Glutamatergic neuron (in vitro differentiated cells): ENCODE data around the gene LHX6. TPM values are rescaled to one million over a fixed set of nuclear protein-coding genes. Genes with fewer than 3 reads are reported as not detected.

Source experiments
- DNase-seq: peaks from one replicate; pipeline ENCODE4 v3.0.0; 2022
- H3K27ac Mint-ChIP-seq: one replicate; pipeline ENCODE4 v1.8.0; 2020; ENCODE audit warnings: mild to moderate bottlenecking, mixed read lengths, inconsistent platforms; ENCODE audit not compliant: unreplicated experiment
- H3K27me3 Mint-ChIP-seq: one replicate; pipeline ENCODE4 v1.8.0; 2020; ENCODE audit warnings: mild to moderate bottlenecking, moderate library complexity, mixed read lengths, inconsistent platforms; ENCODE audit not compliant: unreplicated experiment
- H3K36me3 Mint-ChIP-seq: one replicate; pipeline ENCODE4 v1.8.0; 2020; ENCODE audit warnings: mild to moderate bottlenecking, mixed read lengths, inconsistent platforms; ENCODE audit not compliant: unreplicated experiment
- H3K4me1 Mint-ChIP-seq: one replicate; pipeline ENCODE4 v1.8.0; 2020; ENCODE audit warnings: mild to moderate bottlenecking, low read depth, mixed read lengths, inconsistent platforms; ENCODE audit not compliant: unreplicated experiment
- H3K4me3 Mint-ChIP-seq: one replicate; pipeline ENCODE4 v1.8.0; 2020; ENCODE audit warnings: mild to moderate bottlenecking, mixed read lengths, inconsistent platforms; ENCODE audit not compliant: unreplicated experiment
- H3K9me3 Mint-ChIP-seq: one replicate; pipeline ENCODE4 v1.8.0; 2020; ENCODE audit warnings: mild to moderate bottlenecking, moderate library complexity, mixed read lengths, inconsistent platforms; ENCODE audit not compliant: unreplicated experiment
- total RNA-seq: library from RNA; stranded (reverse); fragmentation: NEBNext Ultra II Directional; extraction: Animal tissue kit (Norgen Biotek cat#: 25700); gene quantifications from one replicate; pipeline ENCODE4 v1.2.1, GENCODE V29; 2021; ENCODE audit not compliant: unreplicated experiment
- TF ChIP-seq, protein P1 (sequence below): fragments of 200-600 bp; sonication (generic); IDR thresholded peaks from one replicate; pipeline ENCODE4 v1.5.0; 2021; ENCODE audit not compliant: partially characterized antibody, unreplicated experiment

Gene LHX6
- total RNA-seq, 1 donor from 2014 or later, result 2.8 TPM

DNA sequence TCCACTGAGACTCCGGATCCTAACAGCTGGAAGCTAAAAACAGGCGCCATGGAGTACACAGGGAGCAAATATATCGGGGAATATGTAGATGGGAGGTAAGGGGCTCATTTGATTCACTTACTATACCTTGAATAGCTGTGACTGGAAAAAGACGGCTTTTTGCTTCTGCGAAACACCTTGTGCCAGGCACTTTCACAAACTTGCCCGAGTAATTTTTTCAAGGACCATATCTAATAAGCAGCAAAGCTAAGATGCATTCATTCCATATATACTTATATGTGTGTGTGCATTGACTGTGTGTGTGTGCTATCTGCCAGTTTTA, 68.9 kb downstream of the LHX6 start:
- Mint-ChIP-seq H3K4me3 (peak overlapping the region; percentile 96), H3K27ac (no peak overlapping the region), H3K27me3 (peaks cover 6% of the 10 kb centered on the region), H3K4me1 (peaks cover 4% of the 10 kb centered on the region), H3K36me3 (no peaks in the 10 kb centered on the region), H3K9me3 (peaks cover 3% of the 10 kb centered on the region)
- no peak for DNase-seq
- TF ChIP-seq, protein P1, sequence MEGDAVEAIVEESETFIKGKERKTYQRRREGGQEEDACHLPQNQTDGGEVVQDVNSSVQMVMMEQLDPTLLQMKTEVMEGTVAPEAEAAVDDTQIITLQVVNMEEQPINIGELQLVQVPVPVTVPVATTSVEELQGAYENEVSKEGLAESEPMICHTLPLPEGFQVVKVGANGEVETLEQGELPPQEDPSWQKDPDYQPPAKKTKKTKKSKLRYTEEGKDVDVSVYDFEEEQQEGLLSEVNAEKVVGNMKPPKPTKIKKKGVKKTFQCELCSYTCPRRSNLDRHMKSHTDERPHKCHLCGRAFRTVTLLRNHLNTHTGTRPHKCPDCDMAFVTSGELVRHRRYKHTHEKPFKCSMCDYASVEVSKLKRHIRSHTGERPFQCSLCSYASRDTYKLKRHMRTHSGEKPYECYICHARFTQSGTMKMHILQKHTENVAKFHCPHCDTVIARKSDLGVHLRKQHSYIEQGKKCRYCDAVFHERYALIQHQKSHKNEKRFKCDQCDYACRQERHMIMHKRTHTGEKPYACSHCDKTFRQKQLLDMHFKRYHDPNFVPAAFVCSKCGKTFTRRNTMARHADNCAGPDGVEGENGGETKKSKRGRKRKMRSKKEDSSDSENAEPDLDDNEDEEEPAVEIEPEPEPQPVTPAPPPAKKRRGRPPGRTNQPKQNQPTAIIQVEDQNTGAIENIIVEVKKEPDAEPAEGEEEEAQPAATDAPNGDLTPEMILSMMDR, result no peak

DNA sequence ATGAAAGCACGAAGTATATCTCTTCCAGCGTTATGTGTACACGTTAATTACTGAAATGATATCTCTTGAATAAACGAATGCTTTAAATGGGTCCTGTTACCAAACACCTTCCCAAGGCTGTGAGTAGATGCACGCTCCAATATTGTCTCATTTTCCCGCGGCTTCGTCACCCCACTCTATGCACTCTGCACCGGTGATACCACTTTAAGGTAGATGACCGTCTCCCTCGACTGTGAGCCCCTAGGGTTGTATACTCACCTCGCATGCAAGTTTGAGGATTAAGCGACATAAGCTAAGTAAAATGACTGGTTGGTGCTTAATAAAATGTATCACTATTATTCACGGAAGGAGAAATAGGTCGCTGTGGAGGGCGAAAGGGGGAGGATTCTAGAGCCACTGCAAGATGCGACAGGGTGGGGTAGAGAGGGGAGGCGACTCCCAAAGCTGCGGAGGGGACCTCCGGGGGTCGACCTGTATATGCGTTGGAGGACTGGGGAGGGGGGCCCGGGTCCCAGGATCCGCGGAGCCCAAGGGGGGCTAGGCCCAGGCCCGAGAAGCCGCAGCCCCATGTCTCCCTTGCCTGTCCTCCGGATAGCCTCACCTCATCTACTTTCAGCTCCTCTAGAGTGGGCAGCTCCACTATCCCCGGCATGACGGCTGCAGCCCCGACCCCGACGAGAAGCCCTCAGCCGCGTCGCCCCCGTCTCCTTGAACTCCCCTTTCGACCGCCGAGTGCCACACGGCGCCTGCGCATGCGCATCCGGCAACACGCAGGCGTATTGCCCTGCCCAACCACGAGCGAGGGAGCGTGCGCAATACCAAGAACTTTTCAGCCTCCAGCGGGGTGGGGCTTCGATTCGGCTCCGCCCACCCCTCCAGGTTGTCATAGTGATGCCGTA, 69.5 kb downstream of the LHX6 start, which contains the start of the genes MORN5 and NDUFA8:
MORN5 (plus strand) TSS at position 883 of the 899 bp plus-strand sequence. CDS start 65 bp downstream, outside the sequence.
NDUFA8 (minus strand) TSS at position 754 of the 899 bp plus-strand sequence; CDS start at position 652, 102 bp downstream.
- TF ChIP-seq, protein P1, result no peak
- peaks cover 4% of the 10 kb centered on the region for H3K27me3 Mint-ChIP-seq
- peaks cover 4% of the 10 kb centered on the region for H3K4me1 Mint-ChIP-seq
- H3K36me3 Mint-ChIP-seq, result no peaks in the 10 kb centered on the region
- H3K27ac Mint-ChIP-seq, result peak within 1 kb of the TSS; percentile 73
- H3K9me3 Mint-ChIP-seq, result peaks cover 3% of the 10 kb centered on the region
- peak within 1 kb of the TSS; percentile 96 for H3K4me3 Mint-ChIP-seq
- DNase-seq, result peak; percentile 97

DNA sequence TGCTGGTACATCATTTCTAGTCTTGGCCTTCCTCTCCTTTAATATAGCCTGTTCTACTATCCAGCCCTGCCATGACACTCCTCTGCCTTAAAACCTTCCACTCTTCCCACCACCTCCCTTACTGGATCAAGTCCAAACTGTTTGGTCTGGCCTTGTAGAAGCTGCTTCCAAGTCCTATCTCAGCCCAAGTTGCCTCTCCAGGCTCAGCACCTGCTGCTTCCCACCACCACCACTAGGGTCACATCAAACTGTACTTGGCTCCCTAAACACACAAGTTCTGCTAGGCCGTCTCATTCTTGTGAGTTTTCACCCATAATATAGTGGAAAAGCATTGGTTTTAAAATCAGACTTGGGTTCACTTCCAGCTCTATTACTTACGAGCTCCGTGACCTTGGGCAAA, 70.6 kb downstream of the LHX6 start:
- peak; percentile 42 for DNase-seq
- Mint-ChIP-seq H3K36me3 (no peaks in the 10 kb centered on the region), H3K27ac (no peak overlapping the region), H3K4me1 (peaks cover 4% of the 10 kb centered on the region), H3K4me3 (peak overlapping the region; percentile 49), H3K9me3 (peaks cover 3% of the 10 kb centered on the region), H3K27me3 (peaks cover 3% of the 10 kb centered on the region)
- TF ChIP-seq, protein P1, result peak; percentile 65

DNA sequence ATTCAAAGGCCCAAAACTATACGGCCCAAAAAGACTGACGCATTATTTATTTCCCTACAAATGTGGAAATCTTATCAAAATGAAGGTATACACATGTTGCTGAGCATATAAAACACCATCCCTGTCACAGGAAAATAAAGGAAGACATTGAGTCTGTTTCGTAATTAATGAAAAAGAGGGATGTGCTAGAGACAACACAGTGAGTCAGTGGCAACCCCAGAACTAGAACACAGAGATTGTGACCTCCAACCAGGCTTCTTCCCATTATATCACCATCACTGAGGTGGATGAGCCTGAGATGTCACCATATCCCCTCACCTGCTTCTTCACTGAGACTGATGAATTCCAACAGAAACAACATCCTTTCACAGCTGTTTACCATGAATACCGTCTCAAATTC, 73.0 kb downstream of the LHX6 start:
- Mint-ChIP-seq H3K4me1 (peaks cover 4% of the 10 kb centered on the region), H3K9me3 (peaks cover 3% of the 10 kb centered on the region), H3K36me3 (no peaks in the 10 kb centered on the region), H3K27ac (no peak overlapping the region), H3K27me3 (peaks cover 3% of the 10 kb centered on the region), H3K4me3 (no peak overlapping the region)
- TF ChIP-seq, protein P1, result no peak
- DNase-seq, result no peak

Other genes starting within 250 kb of the LHX6 start
- 23.9 TPM for gene TTLL11, start 135.6 kb downstream of the LHX6 start, total RNA-seq
- 46.1 TPM for gene NDUFA8, start 69.2 kb downstream of the LHX6 start, total RNA-seq
- not detected for gene MORN5, start 69.0 kb downstream of the LHX6 start, total RNA-seq
- 27.3 TPM for gene RBM18, start 35.9 kb upstream of the LHX6 start, total RNA-seq
- gene MRRF, start 35.9 kb upstream of the LHX6 start, total RNA-seq, result 16.9 TPM
- gene PTGS1, start 142.1 kb upstream of the LHX6 start, total RNA-seq, result 0.39 TPM
- gene OR1J1, start 249.0 kb upstream of the LHX6 start, total RNA-seq, result not detected